H9 (cell line): Measurements from ENCODE around the gene ARHGEF7. TPM values are rescaled to one million over a fixed set of nuclear protein-coding genes. Genes with fewer than 3 reads are reported as not detected.

Source experiments
- DNase-seq: peaks from one replicate; pipeline ENCODE4 v3.0.0-alpha.2; 2017
- H2AFZ ChIP-seq: one replicate; pipeline ENCODE4 v1.6.1; 2013; ENCODE audit warnings: mild to moderate bottlenecking, low read length, control low read depth, moderate library complexity
- H2AK5ac ChIP-seq: 2 replicates; pipeline ENCODE4 v1.6.1; 2013; ENCODE audit warnings: low read length, control low read depth, mixed read lengths; ENCODE audit not compliant: insufficient read length
- H2BK120ac ChIP-seq: one replicate; pipeline ENCODE4 v1.6.1; 2013; ENCODE audit warnings: low read depth, mild to moderate bottlenecking, low read length, control low read depth, inconsistent platforms; ENCODE audit not compliant: poor library complexity, severe bottlenecking
- H2BK12ac ChIP-seq: 2 replicates; pipeline ENCODE4 v1.6.1; 2013; ENCODE audit warnings: low read length, control low read depth, mixed read lengths, low read depth; ENCODE audit not compliant: insufficient read length
- H2BK15ac ChIP-seq: 2 replicates; pipeline ENCODE4 v1.6.1; 2013; ENCODE audit warnings: low read depth, low read length, control low read depth
- H2BK20ac ChIP-seq: one replicate; pipeline ENCODE4 v1.6.1; 2013; ENCODE audit warnings: low read depth, mild to moderate bottlenecking, low read length, control low read depth, inconsistent platforms; ENCODE audit not compliant: poor library complexity, severe bottlenecking
- H2BK5ac ChIP-seq: 2 replicates; pipeline ENCODE4 v1.6.1; 2013; ENCODE audit warnings: low read length, control low read depth, mixed read lengths; ENCODE audit not compliant: insufficient read length
- H3K14ac ChIP-seq: 2 replicates; pipeline ENCODE4 v1.6.1; 2013; ENCODE audit warnings: low read length, control low read depth; ENCODE audit not compliant: insufficient read depth
- H3K18ac ChIP-seq: 2 replicates; pipeline ENCODE4 v1.6.1; 2013; ENCODE audit warnings: low read depth, mild to moderate bottlenecking, mixed read lengths, low read length, control low read depth; ENCODE audit not compliant: insufficient read length
- H3K23ac ChIP-seq: 2 replicates; pipeline ENCODE4 v1.6.1; 2013; ENCODE audit warnings: low read length, control low read depth, mixed read lengths, low read depth; ENCODE audit not compliant: insufficient read length
- H3K23me2 ChIP-seq: 2 replicates; pipeline ENCODE4 v1.6.1; 2013; ENCODE audit warnings: low read depth, mild to moderate bottlenecking, mixed read lengths, low read length, control low read depth; ENCODE audit not compliant: insufficient read length, poor library complexity, severe bottlenecking
- H3K27ac ChIP-seq: 2 replicates; pipeline ENCODE4 v1.5.1; 2013; ENCODE audit warnings: low read length, control low read depth, mixed read lengths, low read depth; ENCODE audit not compliant: insufficient read length
- H3K27me3 ChIP-seq: 2 replicates; pipeline ENCODE4 v1.6.1; 2013; ENCODE audit warnings: low read length, control low read depth, inconsistent platforms; ENCODE audit not compliant: insufficient read depth
- H3K4ac ChIP-seq: 2 replicates; pipeline ENCODE4 v1.6.1; 2013; ENCODE audit warnings: low read depth, mild to moderate bottlenecking, control low read depth, inconsistent platforms, low read length, moderate library complexity
- H3K4me1 ChIP-seq: 2 replicates; pipeline ENCODE4 v1.6.1; 2013; ENCODE audit warnings: low read length, control low read depth, inconsistent platforms; ENCODE audit not compliant: insufficient read depth
- H3K4me2 ChIP-seq: 2 replicates; pipeline ENCODE4 v1.6.1; 2013; ENCODE audit warnings: low read length, control low read depth, mixed read lengths; ENCODE audit not compliant: insufficient read length, insufficient read depth
- H3K56ac ChIP-seq: 2 replicates; pipeline ENCODE4 v1.6.1; 2013; ENCODE audit warnings: low read depth, mild to moderate bottlenecking, mixed read lengths, low read length, control low read depth; ENCODE audit not compliant: insufficient read length
- H3K79me1 ChIP-seq: 2 replicates; pipeline ENCODE4 v1.6.1; 2013; ENCODE audit warnings: low read depth, mild to moderate bottlenecking, moderate library complexity, low read length, control low read depth, inconsistent platforms; ENCODE audit not compliant: insufficient read depth, poor library complexity, severe bottlenecking
- H3K79me2 ChIP-seq: 2 replicates; pipeline ENCODE4 v1.6.1; 2013; ENCODE audit warnings: low read length, control low read depth, inconsistent platforms; ENCODE audit not compliant: insufficient read depth
- H3K9ac ChIP-seq: 2 replicates; pipeline ENCODE4 v1.6.1; 2013; ENCODE audit warnings: low read length, control low read depth, mixed read lengths; ENCODE audit not compliant: insufficient read length; ENCODE audit errors: extremely low read depth
- H3K9me3 ChIP-seq: one replicate; pipeline ENCODE4 v1.6.1; 2013; ENCODE audit warnings: low read depth, low read length, inconsistent platforms; ENCODE audit not compliant: control insufficient read depth
- H3T11ph ChIP-seq: one replicate; pipeline ENCODE4 v1.6.1; 2013; ENCODE audit warnings: mild to moderate bottlenecking, low read length, control low read depth, inconsistent platforms
- H4K20me1 ChIP-seq: one replicate; pipeline ENCODE4 v1.6.1; 2013; ENCODE audit not compliant: control insufficient read depth, insufficient read length, insufficient read depth
- H4K5ac ChIP-seq: 2 replicates; pipeline ENCODE4 v1.6.1; 2013; ENCODE audit warnings: low read depth, mild to moderate bottlenecking, mixed read lengths, low read length, control low read depth; ENCODE audit not compliant: insufficient read length
- H4K8ac ChIP-seq: replicated peaks from 2 replicates; pipeline ENCODE4 v1.6.1; 2013; ENCODE audit warnings: low read length, control low read depth, mixed read lengths, low read depth; ENCODE audit not compliant: insufficient read length
- H4K91ac ChIP-seq: 2 replicates; pipeline ENCODE4 v1.6.1; 2013; ENCODE audit warnings: low read depth, mild to moderate bottlenecking, moderate library complexity, mixed read lengths, low read length, control low read depth; ENCODE audit not compliant: insufficient read length
- H3K27ac Mint-ChIP-seq, 3 experiments: 2 replicates in 2 of 3; 3 replicates in 1 of 3; pipeline ENCODE4 v1.8.0; 2020 to 2021; ENCODE audit warnings: mixed read lengths in 3 of 3, mild to moderate bottlenecking in 1 of 3, moderate library complexity in 1 of 3
- H3K27me3 Mint-ChIP-seq: 2 replicates; pipeline ENCODE4 v1.8.0; 2021; ENCODE audit warnings: low read depth, mild to moderate bottlenecking, moderate library complexity, mixed read lengths
- H3K36me3 Mint-ChIP-seq, 3 experiments: 2 replicates in 2 of 3; 3 replicates in 1 of 3; pipeline ENCODE4 v1.8.0; 2020 to 2021; ENCODE audit warnings: low read depth in 3 of 3, mixed read lengths in 3 of 3; ENCODE audit not compliant: insufficient read depth in 1 of 3
- H3K4me1 Mint-ChIP-seq, 2 experiments: 2 replicates each; pipeline ENCODE4 v1.8.0; 2020; ENCODE audit warnings: mixed read lengths in 2 of 2
- H3K4me3 Mint-ChIP-seq, 2 experiments: 2 replicates in 1 of 2; 3 replicates in 1 of 2; pipeline ENCODE4 v1.8.0; 2020 to 2021; ENCODE audit warnings: mild to moderate bottlenecking in 2 of 2, mixed read lengths in 2 of 2, moderate library complexity in 1 of 2
- H3K9me3 Mint-ChIP-seq, 2 experiments: 2 replicates in 1 of 2; 3 replicates in 1 of 2; pipeline ENCODE4 v1.8.0; 2020; ENCODE audit warnings: mild to moderate bottlenecking in 2 of 2, mixed read lengths in 2 of 2, moderate library complexity in 1 of 2
- WGBS: extraction: QIAGEN DNeasy Blood & Tissue Kit; methylation state at CpG from one replicate; pipeline ENCODE4 v1.1.7; 2013; ENCODE audit warnings: missing lambda C conversion rate, low lambda C conversion rate, mixed read lengths; ENCODE audit not compliant: insufficient read length; ENCODE audit errors: extremely low coverage; 5-methylcytosine and 5-hydroxymethylcytosine counted together
- total RNA-seq: library from RNA; stranded (reverse); gene quantifications from 2 replicates; pipeline ENCODE4 v1.2.1, GENCODE V29; 2021
- TF ChIP-seq, protein P1 (sequence below): fragments of 200-600 bp; sonication (generic); conservative IDR thresholded peaks from 3 replicates; pipeline ENCODE4 v1.8.0; 2021; ENCODE audit warnings: antibody characterized with exemption, mild to moderate bottlenecking

Gene ARHGEF7
- total RNA-seq, 1 experiment from 2014 or later = 51.9 TPM

DNA sequence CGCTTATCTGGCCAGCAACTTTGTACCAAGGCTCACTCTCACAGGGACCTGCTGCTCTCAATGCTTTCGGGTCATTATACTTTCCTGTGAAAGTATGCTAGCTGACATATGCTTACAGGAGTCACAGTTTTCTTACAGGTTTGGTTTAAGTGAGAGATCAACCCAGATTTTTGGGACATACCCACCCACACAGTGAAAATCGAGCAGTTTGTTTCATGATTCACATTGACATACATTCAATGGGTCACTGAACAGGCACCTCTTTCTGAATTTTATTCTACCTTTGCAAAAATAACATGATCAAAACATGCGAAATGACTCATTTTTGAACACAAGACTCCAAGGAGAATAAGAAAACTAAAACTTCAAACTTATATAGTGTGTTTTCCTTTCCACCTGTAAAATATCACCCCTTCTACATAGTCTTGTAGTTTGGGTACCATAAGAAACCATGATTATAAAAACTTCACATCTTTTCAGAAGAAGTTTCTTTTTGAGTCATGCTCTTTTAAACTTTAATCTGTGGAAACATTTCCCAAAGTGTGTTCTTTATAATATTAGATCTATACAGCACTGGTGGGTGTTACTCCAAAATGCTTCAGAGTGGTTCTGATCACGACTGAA, 161.0 kb downstream of the ARHGEF7 start:
- Histone ChIP-seq H3K14ac (no peak overlapping the region), H3K18ac (no peak overlapping the region), H3K9ac (no peak overlapping the region), H4K91ac (no peak overlapping the region), H4K20me1 (no peaks in the 10 kb centered on the region), H3K23me2 (no peaks in the 10 kb centered on the region), H3K4me2 (no peak overlapping the region), H3K79me2 (no peaks in the 10 kb centered on the region), H2BK120ac (no peak overlapping the region), H3K4ac (no peak overlapping the region), H3K27me3 (no peaks in the 10 kb centered on the region), H3K27ac (no peak overlapping the region), H2BK12ac (no peak overlapping the region), H3K79me1 (no peaks in the 10 kb centered on the region), H3K9me3 (no peaks in the 10 kb centered on the region), H3T11ph (no peak overlapping the region), H3K4me1 (no peaks in the 10 kb centered on the region), H3K56ac (no peak overlapping the region), H2BK5ac (no peak overlapping the region), H4K5ac (no peak overlapping the region), H3K23ac (no peak overlapping the region), H2BK20ac (no peak overlapping the region), H2BK15ac (no peak overlapping the region), H2AK5ac (no peak overlapping the region), H4K8ac (no peak overlapping the region), H2AFZ (no peak overlapping the region)
- H3K27me3 Mint-ChIP-seq = no peaks in the 10 kb centered on the region
- TF ChIP-seq, protein P1, sequence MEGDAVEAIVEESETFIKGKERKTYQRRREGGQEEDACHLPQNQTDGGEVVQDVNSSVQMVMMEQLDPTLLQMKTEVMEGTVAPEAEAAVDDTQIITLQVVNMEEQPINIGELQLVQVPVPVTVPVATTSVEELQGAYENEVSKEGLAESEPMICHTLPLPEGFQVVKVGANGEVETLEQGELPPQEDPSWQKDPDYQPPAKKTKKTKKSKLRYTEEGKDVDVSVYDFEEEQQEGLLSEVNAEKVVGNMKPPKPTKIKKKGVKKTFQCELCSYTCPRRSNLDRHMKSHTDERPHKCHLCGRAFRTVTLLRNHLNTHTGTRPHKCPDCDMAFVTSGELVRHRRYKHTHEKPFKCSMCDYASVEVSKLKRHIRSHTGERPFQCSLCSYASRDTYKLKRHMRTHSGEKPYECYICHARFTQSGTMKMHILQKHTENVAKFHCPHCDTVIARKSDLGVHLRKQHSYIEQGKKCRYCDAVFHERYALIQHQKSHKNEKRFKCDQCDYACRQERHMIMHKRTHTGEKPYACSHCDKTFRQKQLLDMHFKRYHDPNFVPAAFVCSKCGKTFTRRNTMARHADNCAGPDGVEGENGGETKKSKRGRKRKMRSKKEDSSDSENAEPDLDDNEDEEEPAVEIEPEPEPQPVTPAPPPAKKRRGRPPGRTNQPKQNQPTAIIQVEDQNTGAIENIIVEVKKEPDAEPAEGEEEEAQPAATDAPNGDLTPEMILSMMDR = no peak
- no peak overlapping the region for H3K27ac Mint-ChIP-seq
- H3K9me3 Mint-ChIP-seq = no peaks in the 10 kb centered on the region
- no peak for DNase-seq
- no peak overlapping the region for H3K4me3 Mint-ChIP-seq
- H3K4me1 Mint-ChIP-seq = no peaks in the 10 kb centered on the region
- peaks cover 11 to 59% (median 57%) of the 10 kb centered on the region in 3 experiments; a peak in 6 of 7 replicates for H3K36me3 Mint-ChIP-seq
- WGBS = no CpG with 5 or more reads among the region's 5 CpGs
